Midbrain (tissue), 1 donor: ENCODE results near the gene MTUS2.

ENCODE experiments used
- DNase-seq: peaks from one replicate; lab custom pipeline; 2025; lab: John Stamatoyannopoulos, UW

Gene MTUS2

DNA sequence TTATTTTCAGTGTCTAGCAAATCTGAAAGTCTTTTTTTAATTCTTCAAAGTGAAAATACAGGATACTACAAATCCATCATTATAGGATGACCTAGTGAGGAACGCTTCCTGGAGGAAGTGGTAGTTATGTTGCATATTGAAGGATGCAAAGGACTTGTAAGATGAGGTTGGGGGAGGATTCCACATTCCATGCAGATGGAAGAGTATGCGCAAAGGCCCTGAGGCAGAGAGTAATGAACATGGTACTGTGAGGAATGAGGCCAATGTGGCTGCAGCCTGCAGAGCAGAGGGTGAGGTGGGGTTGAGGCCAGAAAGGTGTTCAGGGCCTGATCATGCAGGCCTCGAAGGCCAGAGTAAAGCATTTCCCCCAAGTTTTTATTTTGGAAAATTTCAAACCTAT lies 202.8 kb downstream of the MTUS2 start:
- no peak for DNase-seq

DNA sequence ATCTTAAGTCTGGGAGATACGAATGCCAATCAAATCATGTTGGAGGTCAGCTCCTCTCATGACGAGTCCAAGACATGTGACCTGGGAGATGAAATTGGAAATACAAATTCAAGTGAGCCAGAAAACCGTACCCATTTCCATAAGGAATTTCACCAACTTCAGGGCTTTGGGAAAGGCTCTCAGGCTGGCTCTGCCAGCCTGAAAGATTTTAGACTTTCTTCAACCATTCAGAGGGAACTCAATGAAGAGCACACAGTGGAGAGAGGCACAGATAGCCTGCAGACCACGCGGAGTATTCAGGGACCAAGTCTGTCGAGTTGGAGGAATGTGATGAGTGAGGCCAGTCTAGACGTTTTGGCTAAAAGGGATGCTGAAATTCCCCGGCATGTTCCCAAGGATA lies 204.6 kb downstream of the MTUS2 start:
- no peak for DNase-seq

DNA sequence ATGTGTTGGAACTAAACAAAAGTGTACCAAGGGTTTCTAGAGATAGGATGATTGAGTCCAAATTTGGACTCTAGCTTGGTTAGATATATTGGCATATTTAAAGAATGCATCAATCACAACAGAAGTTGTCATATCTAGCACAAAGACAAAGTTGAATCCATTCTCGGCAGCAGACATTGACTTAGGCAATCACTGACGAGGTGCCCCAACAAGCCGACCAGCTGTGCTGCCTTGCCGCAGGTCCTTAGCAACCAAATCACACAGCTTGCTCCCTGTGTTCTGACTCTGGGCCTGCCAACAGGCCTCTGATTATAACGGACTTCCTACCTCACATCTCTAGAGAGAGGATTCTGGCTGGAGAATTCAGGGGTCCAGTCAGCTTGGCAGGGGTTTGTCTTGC lies 208.7 kb downstream of the MTUS2 start:
- no peak for DNase-seq

DNA sequence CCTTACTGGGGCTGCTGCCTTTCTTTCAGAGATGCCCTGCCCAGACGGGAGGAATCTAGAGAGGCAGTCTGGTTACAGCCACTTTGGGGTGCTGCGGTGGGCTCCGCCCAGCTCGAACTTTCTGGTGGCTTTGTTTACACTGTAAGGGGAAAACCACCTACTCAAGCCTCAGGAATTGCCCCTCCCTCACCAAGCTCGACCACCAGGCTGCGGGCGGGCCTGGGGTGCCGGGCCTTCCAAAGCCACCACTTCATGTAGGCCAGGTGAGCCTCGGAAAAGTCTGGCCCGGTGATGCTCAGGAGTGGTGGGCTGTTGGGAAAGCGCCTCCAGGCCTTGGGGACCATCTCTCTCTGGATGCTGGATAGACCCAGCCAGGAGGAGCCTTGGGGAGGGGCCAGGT lies 218.6 kb downstream of the MTUS2 start:
- no peak for DNase-seq

DNA sequence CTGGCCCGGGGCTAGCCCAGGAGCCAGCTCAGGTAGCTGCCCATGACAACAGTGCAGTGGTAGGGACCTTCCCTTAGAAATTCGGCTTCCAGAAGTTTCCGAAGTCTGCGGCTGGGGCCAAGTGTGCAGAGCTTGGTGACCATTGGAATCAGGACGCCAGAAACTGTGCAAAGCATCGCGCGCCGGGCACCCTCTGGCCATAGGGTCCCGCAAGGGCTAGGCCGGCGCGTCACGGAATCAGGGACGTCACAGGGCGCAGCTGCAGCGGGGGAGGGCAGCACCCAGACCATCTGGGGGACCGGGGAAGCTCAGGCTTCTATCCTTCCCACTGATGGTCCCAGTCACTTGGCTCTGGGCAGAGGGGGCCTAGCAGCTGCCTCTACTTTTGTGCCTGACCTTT lies 219.1 kb downstream of the MTUS2 start:
- no peak for DNase-seq

DNA sequence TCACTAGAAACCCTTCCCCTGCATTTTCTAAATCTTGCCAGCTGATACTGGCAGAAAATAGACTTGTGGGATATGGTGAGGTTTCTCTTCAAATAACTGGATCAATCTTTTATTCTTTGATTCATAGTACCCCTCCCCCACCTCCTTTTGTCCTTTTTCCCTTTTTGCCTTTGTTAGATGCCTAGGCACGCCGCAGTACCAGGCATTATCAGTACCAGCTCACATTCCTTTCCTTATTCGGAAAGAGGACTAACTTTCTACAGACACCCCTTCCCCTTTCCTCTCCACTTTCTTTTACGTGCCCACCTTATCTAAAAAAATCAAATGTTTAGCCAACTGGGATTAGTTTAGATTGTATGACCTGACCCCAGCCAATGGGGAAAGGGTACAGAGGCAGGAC lies 226.4 kb downstream of the MTUS2 start:
- no peak for DNase-seq

DNA sequence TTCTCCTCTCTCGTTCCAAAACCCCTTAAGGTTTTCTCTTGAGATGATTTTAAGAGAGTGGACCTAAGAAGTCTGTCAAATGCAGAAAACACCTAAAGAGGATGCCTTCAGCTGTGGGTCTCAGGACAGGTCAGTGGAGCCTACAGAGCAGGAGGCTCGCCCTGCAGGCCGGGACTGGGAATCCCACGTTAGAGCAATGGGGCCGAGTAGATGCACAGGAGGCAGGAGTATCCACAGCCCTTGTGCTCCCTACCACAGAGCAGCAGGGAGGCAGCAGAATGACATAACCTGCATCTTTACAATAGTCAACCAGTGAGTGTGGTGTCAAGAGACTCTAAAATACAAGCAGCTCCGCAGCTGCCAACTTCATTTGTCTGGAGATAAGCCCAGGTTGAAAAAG lies 229.4 kb downstream of the MTUS2 start:
- no peak for DNase-seq

DNA sequence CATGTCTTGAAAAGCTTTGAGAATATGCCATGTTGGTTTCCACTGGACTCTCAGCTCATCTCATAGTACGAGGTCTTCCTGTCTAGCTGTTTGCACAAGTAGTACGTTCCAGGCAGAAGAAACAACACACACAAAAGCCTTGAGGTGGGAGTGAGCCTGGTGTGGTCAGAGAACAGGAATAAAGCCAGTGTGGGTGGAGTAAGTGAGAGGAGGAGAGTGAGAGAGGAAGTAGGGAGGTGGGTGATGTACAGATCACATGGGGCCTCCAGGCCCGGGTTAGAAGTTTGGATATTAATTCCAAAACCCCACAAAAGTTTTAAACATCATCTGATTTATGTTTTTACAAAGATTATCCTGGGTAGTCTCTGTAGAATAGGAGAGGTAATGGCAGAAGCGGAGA lies 230.6 kb downstream of the MTUS2 start:
- no peak for DNase-seq

DNA sequence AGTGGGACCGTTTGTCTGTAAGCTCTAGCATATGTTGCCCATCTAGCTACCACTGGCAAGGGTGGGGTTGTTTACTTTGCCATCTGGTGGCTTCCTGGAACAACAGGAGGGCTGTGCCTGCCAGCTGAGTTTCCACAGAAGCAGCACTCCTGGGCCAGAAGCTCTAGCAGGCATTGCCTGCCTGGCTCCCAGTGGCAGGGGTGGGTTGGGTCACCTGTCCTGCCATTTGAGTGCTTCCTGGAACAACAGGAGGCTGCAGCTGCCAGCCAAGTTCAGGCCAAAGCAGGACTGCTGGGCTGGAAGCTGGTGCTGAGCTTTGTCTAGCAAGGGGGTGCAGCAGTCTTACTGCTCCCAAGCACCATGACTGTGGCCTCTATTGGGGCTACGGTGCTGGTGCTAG lies 239.7 kb downstream of the MTUS2 start:
- DNase-seq: no peak

DNA sequence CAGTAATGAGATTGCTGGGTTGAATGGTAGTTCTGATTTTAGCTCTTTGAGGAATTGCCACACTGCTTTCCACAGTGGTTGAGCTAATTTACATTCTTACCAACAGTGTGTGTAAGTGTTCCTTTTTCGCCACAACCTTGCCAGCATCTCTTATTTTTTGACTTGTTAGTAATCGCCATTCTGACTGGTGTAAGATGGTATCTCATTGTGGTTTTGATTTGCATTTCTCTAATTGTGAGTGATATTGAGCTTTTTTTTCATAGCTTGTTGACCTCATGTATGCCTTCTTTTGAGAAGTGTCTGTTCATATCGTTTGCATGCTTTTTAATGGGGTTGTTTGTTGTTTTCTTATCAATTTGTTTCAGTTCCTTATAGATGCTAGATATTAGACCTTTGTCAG lies 245.0 kb downstream of the MTUS2 start:
- no peak for DNase-seq

DNA sequence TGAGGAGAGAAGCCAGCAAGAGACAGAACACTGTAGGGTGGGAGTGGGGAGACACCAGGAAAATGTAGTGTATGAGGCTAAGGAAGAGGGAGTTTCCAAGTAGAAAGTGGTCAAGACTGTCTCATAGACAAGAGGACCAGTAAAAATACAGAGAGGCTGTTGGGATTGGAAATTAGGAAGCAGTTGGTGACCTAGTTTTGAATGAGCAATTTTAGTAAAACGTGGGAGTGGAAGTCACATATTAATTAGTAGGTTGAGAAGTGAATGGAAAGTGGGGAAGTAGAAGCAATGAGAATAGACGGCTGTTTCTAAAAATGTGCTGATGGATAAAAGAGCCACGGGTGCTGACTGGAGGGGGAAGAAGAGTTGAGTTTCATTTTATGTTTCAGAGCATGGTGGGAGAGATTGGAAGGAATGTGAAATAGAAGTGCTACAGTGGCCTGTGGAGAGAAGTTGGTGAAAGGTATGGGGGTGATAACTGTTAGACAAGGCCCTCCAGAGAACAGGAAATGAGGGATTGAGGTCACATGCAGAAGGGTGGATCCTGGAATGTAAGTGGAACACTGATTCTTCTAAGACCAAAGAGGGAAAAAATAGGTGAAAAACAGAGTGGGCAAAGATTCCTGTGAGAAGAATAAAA lies 247.3 kb downstream of the MTUS2 start:
- DNase-seq: no peak

DNA sequence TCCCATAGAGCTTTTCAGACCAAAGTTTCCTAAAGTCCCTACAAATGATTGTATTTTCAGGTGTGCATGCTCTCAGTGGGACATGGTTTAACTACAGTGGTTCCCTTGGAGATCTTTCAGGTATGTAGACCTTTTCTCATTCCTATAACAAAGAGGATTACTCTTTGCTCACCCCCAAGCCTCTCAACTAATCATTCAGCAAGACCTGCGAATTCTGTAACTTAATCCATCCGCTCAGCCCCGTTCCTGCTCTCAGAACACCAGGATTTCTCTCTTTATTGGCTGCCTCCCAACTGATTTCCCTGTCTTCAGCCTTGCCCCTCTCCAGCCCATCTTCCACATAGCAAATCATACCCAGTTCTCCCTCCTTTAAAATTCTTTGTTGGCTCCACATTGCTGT lies 253.6 kb downstream of the MTUS2 start:
- DNase-seq: no peak

DNA sequence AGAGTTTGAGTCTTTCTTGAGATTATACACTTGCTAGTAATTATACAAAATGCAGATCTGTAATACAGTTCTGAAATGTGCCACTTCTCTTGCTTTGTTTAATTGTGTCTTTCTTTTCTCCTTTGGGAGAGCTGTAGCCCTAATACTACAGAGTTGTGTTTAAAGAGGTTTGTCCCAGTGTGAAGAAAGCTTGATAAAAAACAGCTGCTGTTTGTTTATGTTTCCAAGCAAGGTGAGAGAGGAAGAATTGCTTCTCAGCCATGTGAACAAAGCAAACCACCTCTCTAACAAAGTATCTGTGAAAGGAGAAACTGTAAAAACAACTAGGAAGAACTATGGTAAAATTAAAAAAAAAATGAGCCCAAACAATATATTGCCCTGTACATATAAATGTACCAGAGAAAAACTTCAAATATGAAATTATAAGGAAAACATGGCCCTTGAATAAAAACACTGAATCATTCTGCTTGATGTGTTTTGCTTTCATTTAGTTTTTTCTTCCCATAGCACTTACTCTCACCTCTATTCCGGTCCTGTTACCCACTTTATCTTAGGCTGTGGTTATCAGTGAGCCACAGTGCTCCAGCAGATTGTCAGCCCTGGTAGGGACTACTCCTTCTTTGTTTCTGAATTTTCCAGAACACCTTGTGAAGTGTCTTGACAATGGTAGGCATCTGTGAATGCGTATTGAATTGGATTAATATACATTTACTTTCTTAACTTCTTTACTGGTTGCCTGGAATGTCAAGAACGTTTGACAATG lies 257.1 kb downstream of the MTUS2 start:
- no peak for DNase-seq

DNA sequence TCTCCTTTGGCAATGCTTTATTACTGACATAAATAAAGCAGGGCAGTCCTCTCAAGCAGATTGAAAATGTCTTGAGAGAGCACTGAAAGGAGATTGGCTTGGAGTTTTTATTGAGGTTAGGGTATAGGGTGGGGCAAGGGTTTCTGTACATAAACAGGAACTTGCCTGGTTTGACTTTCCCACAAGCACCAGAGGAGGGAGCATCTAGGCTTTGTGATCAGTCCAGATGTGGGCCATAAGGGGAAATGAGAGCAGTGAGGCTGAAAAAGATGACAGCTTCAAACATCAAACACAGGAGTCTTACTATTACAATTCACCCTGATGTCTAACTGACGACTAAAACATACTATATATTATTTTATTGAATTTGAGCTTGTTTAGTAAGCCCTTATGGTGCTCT lies 260.9 kb downstream of the MTUS2 start:
- no peak for DNase-seq

DNA sequence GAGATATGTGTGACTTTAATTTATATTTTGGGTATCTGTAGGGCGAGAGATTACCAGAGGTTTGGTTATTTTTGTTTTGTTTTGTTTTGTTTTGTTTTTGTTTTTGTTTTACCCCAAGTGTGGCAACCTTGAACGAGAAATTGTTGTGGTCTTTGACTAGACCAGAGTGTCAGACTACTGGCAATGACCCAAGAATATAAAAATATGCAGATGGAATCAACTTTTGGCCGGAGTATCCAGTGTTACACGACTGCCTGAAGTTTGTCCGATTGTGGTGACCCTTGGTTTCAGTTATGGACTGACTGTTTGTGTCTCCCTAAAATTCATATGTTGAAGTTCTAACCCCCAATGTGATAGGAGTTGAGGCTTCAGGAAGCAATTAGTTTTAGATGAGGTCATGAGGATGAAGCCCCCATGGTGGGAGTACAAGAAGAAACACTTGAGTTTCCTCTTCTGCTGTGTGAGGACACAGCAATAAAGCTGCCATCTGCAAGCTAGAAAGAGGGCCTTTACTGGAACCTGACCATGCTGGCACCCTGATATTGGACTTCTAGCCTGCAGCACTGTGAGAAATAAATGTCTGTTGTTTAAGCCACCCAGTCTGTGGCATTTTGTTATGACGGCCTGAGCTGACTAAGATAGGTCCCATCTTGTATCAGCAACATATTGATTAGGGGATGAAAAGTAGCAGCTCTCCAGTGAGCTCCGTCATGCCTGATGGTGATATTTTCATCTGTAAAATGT lies 261.7 kb downstream of the MTUS2 start:
- no peak for DNase-seq

DNA sequence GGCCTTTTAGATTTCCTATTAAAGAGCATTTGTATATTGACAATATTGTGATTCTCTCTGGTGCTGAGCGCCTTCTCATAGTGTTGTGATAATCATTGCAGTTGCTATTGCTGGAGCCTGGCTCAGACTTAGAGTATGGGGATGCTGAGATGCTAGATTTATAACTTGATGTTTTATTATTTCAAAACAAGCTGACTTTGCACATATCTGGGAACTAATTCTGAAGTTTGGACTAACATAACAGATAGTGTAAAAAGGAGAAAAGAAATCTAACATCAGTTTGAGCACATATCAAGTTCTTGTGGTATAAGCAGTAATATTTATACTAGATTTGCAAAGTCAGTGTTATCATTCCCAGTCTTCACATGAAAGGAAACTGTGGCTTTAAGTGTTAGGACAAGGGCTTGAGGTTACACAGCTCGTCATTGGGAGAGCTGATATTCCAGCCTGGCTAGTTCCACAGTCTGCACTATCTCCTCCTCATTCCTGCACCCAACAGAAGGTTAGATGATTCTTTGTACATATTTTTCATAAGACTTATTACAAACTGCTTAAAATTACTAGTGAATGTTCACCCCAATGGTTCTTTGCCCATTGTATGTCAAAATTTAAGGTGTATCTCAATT lies 279.8 kb downstream of the MTUS2 start:
- no peak for DNase-seq

DNA sequence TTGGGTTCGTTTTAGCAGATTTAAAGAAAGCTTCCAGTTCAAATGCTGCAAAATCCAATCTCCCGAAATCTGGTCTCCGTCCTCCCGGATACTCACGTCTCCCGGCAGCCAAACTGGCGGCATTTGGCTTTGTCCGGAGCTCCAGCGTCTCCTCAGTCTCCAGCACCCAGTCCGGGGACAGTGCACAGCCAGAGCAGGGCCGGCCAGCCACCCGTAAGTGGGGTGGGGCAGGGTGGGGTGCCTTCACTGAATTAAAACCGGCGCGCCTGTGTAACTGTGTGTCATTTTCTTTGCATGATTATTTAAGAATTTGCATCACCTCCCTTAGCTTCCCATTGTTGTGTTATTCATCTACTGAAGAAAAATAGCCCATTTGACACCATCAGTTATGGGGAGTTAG lies 280.6 kb downstream of the MTUS2 start:
- DNase-seq: no peak

DNA sequence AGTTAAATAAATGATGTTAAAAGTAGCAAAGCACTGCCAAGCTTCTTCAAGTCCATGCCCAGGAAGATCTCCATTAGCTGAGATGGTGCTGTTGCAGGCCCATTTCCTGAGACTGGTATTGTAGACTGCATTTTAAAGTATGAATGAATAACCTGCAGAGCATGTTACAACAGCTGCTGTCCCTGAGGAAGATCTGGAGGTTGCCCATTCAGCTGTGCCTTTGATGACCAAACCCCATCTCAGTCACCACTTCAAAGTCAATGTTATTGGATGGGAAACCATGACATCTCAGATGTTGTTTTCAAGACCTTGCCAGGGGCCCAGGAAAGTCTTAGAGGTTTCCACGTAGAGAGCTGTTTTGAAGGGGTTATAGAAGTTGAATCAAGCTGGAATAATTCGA lies 281.3 kb downstream of the MTUS2 start:
- DNase-seq: no peak

DNA sequence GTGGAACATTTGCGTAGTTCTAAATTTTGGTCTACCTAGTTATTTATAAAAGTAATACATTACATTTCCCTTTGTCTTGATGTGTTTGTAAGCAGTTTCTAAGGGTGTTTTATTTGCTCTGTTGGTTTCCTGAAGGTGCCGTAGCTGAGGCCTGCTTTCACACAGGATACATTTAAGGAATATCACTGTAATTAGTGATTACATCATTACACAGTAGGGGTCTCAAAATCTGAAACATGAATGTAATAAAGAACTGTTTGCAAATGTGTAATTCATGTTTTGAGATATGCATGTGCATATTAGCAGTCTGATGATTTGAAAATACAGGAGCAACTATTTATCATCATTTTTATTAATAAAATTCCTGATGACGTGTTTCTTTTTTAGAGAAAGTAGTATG lies 281.8 kb downstream of the MTUS2 start:
- DNase-seq: no peak

DNA sequence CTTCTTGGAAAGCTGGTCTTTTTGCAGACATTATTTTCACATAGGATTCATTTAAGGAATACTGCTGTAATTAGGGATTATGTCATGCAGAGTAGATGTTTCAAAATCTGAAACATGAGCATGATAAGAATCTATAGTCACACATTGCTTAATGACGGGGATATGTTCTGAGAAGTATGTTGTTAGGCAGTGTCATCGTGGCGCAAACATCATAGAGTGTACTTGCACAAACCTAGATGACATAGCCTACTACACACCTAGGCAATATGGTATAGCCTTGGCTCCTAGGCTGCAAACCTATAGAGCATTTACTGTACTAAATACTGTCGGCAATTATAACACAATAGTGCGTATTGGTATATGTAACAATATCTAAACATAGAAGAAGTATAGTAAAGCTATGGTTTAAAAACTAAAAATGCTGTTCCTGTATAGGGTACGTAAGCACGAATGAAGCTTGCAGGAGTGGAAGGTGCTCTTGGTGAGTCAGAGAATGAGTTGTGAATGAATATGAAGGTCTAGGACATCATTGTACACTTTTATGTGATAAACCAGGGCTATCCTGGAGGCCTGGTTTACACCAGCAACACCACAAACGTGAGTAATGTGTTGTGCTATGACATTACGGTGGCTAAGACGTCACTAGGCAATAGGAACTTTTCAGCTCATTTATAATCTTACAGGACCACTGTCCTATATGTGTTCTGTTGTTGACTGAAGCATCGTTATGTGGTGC lies 283.1 kb downstream of the MTUS2 start:
- DNase-seq: no peak

DNA sequence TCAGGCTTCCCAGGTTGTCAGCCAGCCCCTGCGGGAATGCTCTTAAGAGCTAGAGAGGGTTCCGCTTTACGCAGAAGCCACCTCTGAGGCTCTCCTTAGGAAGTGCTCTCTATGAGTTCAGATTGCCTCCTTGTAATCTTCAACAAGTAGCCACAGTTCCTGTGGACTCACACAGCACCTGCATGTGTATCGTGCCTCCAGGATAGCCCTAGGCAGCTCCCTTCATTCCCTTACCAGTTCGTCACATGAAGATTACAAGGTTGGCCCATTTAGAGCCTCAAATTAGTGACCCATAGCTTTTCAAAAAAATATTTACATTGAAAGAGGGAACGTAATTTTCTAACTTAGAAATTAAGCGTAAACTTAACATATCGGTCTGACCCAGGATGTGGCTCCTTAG lies 284.3 kb downstream of the MTUS2 start:
- no peak for DNase-seq

DNA sequence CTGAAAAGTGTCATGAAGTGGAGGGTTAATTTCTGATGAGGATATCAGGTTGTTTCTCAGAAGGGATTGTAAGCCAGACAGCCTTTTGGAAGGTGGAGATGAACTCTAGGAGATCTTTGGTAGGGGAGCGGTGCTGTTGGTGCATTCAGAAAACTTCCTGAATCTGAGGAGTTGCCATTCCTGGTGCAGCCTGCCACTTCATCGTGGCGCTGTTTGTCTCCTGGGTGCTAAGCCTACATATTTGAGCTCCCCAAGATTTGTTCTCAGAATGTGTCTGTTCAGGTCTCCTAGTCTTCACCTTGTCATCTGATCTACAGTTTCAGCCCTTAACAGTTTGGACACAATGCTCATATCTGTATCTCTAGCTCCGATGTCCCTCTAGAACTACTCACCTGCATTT lies 285.6 kb downstream of the MTUS2 start:
- no peak for DNase-seq
